Activated naive CD4-positive, alpha-beta T cell treated with anti-CD3 and anti-CD28 coated beads, Interleukin-2, amount 50 U/mL, for 24 hours (primary cell): ENCODE data around the gene TBC1D5.
"Not testable (repeated sequence)": the region's sequence is repeated elsewhere in the genome, so short reads cannot be mapped to it uniquely, and the experiment has no call there.

Experiments used
- H3K27ac Mint-ChIP-seq: one replicate; pipeline ENCODE4 v1.8.0; 2021; ENCODE audit warnings: mild to moderate bottlenecking, mixed read lengths
- H3K27me3 Mint-ChIP-seq: one replicate; pipeline ENCODE4 v1.8.0; 2021; ENCODE audit warnings: mixed read lengths
- H3K36me3 Mint-ChIP-seq: one replicate; pipeline ENCODE4 v1.8.0; 2021; ENCODE audit warnings: mixed read lengths
- H3K4me1 Mint-ChIP-seq: one replicate; pipeline ENCODE4 v1.8.0; 2021; ENCODE audit warnings: mixed read lengths
- H3K4me3 Mint-ChIP-seq: one replicate; pipeline ENCODE4 v1.8.0; 2021; ENCODE audit warnings: mild to moderate bottlenecking, mixed read lengths
- H3K9me3 Mint-ChIP-seq: one replicate; pipeline ENCODE4 v1.8.0; 2021; ENCODE audit warnings: mixed read lengths

TBC1D5 gene

GRCh38 chr3:17546500-17547255 lies 195.8 kb downstream of the TBC1D5 start:
- H3K27ac Mint-ChIP-seq = no peak overlapping the region
- H3K4me1 Mint-ChIP-seq = no peaks in the 10 kb centered on the region
- no peaks in the 10 kb centered on the region for H3K27me3 Mint-ChIP-seq
- H3K4me3 Mint-ChIP-seq = no peak overlapping the region
- H3K36me3 Mint-ChIP-seq = peaks cover 12% of the 10 kb centered on the region
- no peaks in the 10 kb centered on the region for H3K9me3 Mint-ChIP-seq

- Mint-ChIP-seq H3K4me3 (no peak overlapping the region), H3K27ac (no peak overlapping the region), H3K36me3 (peaks cover 17% of the 10 kb centered on the region), H3K27me3 (no peaks in the 10 kb centered on the region), H3K4me1 (no peaks in the 10 kb centered on the region), H3K9me3 (peaks cover 3% of the 10 kb centered on the region)
Observed at GRCh38 chr3:17544632-17545031, 197.8 kb downstream of the TBC1D5 start.

- Mint-ChIP-seq H3K36me3 (peaks cover 17% of the 10 kb centered on the region), H3K4me3 (no peak overlapping the region), H3K9me3 (peaks cover 3% of the 10 kb centered on the region), H3K27me3 (no peaks in the 10 kb centered on the region), H3K27ac (no peak overlapping the region), H3K4me1 (no peaks in the 10 kb centered on the region)
Observed at GRCh38 chr3:17542591-17542990, 199.8 kb downstream of the TBC1D5 start.

DNA sequence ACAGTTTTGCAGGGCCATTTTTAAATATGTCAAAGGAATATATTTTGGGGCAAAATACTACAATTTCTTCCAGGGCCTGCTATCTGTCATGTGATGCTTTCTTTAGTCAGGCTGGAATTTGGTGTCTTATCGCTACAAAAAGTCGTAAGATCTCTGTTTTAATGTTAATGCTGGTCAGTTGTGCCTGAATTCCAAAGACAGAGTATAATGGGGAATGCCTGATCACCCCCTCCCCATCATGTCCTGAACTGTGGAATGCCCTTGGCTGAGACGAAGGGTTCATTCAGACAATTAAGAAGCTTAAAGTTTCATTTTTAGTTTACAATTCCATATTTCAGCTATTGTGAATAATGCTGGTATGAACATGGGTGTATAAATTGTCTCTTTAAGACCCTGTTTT lies 203.0 kb downstream of the TBC1D5 start:
- Mint-ChIP-seq H3K36me3 (peaks cover 18% of the 10 kb centered on the region), H3K27ac (no peak overlapping the region), H3K9me3 (peaks cover 3% of the 10 kb centered on the region), H3K4me1 (no peaks in the 10 kb centered on the region), H3K27me3 (no peaks in the 10 kb centered on the region), H3K4me3 (no peak overlapping the region)

DNA sequence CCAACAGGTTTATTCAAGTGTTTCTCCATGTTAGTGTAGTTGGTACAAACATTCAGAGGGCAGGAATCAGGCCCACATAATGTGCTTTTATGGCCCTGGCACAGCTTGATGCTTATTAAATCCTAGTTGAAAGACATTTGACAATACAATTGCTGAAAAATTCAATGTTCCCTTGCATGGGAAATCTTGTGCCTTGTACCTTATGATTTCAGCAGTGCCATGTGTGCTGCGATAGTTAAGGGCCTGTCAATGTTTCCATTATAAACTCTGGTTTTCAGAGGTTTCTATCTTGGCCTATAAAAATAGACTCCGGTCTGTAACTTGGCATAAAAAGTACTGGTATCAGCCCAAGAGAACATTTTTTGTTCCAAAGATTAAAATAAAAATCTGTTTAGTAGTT lies 207.2 kb downstream of the TBC1D5 start:
- Mint-ChIP-seq H3K9me3 (no peaks in the 10 kb centered on the region), H3K4me3 (no peak overlapping the region), H3K4me1 (no peaks in the 10 kb centered on the region)

DNA sequence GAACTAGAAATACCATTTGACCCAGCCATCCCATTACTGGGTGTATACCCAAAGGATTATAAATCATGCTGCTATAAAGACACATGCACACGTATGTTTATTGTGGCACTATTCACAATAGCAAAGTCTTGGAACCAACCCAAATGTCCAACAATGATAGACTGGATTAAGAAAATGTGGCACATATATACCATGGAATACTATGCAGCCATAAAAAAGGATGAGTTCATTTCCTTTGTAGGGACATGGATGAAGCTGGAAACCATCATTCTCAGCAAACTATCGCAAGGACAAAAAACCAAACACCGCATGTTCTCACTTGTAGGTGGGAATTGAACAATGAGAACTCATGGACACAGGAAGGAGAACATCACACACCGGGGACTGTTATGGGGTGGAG lies 210.0 kb downstream of the TBC1D5 start:
- H3K27me3 Mint-ChIP-seq, H3K36me3 Mint-ChIP-seq, H3K9me3 Mint-ChIP-seq, H3K4me1 Mint-ChIP-seq, H3K4me3 Mint-ChIP-seq, H3K27ac Mint-ChIP-seq: not testable (repeated sequence)

More for the DNA sequence above, 207.2 kb downstream of the TBC1D5 start:
- no peak overlapping the region for H3K27ac Mint-ChIP-seq
- peaks cover 10% of the 10 kb centered on the region for H3K36me3 Mint-ChIP-seq
- H3K27me3 Mint-ChIP-seq = no peaks in the 10 kb centered on the region

DNA sequence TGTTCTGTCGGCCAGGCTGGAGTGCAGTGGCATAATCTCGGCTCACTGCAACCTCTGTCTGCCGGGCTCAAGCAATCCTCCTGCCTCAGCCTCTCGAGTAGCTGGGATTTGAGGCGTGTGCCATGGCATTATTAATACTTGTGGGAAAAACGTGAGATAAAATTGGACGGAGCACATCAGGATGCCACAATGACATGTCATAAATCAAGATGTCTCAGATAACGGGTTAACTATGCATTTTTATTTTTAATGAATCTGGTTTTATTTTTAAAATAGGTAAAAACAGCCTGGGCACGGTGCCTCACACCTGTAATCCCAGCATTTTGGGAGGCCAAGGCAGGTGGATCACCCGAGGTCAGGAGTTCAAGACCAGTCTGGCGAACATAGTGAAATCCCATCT lies 212.8 kb downstream of the TBC1D5 start:
- Mint-ChIP-seq H3K4me3 (no peak overlapping the region), H3K36me3 (peaks cover 13% of the 10 kb centered on the region), H3K27me3 (no peaks in the 10 kb centered on the region), H3K4me1 (peaks cover 3% of the 10 kb centered on the region), H3K27ac (no peak overlapping the region), H3K9me3 (no peaks in the 10 kb centered on the region)

GRCh38 chr3:17518189-17519059 lies 224.0 kb downstream of the TBC1D5 start:
- no peak overlapping the region for H3K27ac Mint-ChIP-seq
- no peaks in the 10 kb centered on the region for H3K27me3 Mint-ChIP-seq
- peaks cover 6% of the 10 kb centered on the region for H3K36me3 Mint-ChIP-seq
- H3K4me3 Mint-ChIP-seq = no peak overlapping the region
- no peaks in the 10 kb centered on the region for H3K9me3 Mint-ChIP-seq
- peaks cover 6% of the 10 kb centered on the region for H3K4me1 Mint-ChIP-seq

- Mint-ChIP-seq H3K4me3 (no peak overlapping the region), H3K9me3 (no peaks in the 10 kb centered on the region), H3K27ac (no peak overlapping the region), H3K27me3 (no peaks in the 10 kb centered on the region), H3K36me3 (peaks cover 4% of the 10 kb centered on the region), H3K4me1 (peaks cover 6% of the 10 kb centered on the region)
Observed at GRCh38 chr3:17515445-17516234, 226.8 kb downstream of the TBC1D5 start.

- Mint-ChIP-seq H3K36me3 (peaks cover 1% of the 10 kb centered on the region), H3K27me3 (no peaks in the 10 kb centered on the region), H3K9me3 (no peaks in the 10 kb centered on the region), H3K27ac (no peak overlapping the region), H3K4me1 (peaks cover 3% of the 10 kb centered on the region), H3K4me3 (no peak overlapping the region)
Observed at GRCh38 chr3:17514597-17514996, 227.8 kb downstream of the TBC1D5 start.

DNA sequence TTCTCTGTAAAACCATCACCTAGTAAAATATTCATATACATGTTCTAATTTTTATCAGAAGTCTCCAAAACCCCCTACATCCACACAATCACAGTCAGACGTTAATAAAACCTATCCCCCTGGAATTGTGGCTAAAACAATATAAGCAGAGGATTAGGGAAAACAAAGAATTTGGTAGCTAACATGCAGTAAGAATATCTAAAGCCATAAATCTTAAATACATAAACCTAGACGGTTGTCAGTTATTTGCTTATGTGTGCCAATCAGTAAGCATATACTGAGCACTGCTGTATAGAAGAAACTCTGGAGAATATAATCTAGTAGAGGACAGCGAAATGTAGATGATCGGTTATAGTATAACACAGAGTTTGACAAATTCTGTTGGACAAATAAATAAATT lies 232.2 kb downstream of the TBC1D5 start:
- Mint-ChIP-seq H3K27me3 (no peaks in the 10 kb centered on the region), H3K4me1 (no peaks in the 10 kb centered on the region), H3K4me3 (no peak overlapping the region), H3K36me3 (peaks cover 4% of the 10 kb centered on the region), H3K27ac (no peak overlapping the region), H3K9me3 (no peaks in the 10 kb centered on the region)

DNA sequence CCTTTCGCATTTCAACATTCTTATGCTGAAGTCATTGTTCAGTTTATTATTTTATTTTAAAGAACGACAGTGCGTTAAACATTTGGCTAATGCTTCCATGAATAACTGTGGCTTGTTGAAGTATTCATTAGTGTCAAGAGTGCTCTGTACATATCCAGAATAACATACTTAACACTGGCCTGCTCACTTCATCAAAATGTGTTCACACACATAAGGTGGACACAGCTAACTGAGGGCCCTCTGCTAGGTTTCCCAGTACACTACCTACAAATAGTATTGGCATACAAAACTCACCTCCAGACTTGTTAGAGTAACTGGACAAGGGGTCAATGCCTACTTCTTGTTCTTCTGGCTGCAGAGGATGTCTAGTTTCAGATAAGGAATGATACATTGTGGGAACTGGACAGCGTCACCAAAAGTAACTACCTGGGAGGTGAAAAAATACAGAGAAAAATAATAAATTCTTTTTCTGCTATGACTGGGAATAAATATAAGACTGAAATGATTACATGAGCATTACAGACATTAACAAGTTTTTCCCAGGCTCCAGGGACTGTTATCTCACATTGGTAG lies 234.2 kb downstream of the TBC1D5 start:
- Mint-ChIP-seq H3K27me3 (no peaks in the 10 kb centered on the region), H3K27ac (no peak overlapping the region), H3K36me3 (peaks cover 8% of the 10 kb centered on the region), H3K4me3 (no peak overlapping the region), H3K9me3 (no peaks in the 10 kb centered on the region), H3K4me1 (no peaks in the 10 kb centered on the region)

DNA sequence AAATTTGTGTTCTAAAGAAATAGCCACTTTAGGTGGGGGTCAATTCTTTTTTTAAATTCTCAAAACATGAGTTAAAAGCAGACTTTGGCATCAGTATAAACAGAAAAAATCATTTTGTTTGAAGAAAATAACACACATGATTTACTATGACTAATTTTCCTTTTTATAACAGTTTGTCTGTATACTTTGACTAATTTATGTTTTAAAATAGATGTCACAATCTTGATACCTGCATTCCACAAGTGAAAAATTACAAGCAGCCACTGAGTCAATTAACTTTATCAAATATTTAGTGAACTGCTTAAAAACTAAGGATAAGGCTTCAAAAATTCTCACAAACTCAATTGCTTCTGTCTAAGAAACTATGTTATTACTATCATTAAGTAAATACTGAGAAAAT lies 235.0 kb downstream of the TBC1D5 start:
- no peaks in the 10 kb centered on the region for H3K4me1 Mint-ChIP-seq
- H3K27ac Mint-ChIP-seq = no peak overlapping the region
- H3K4me3 Mint-ChIP-seq = no peak overlapping the region
- peaks cover 8% of the 10 kb centered on the region for H3K36me3 Mint-ChIP-seq
- H3K9me3 Mint-ChIP-seq = no peaks in the 10 kb centered on the region
- no peaks in the 10 kb centered on the region for H3K27me3 Mint-ChIP-seq

GRCh38 chr3:17505856-17506255 lies 236.6 kb downstream of the TBC1D5 start:
- Mint-ChIP-seq H3K27ac (no peak overlapping the region), H3K4me3 (no peak overlapping the region), H3K4me1 (no peaks in the 10 kb centered on the region)

DNA sequence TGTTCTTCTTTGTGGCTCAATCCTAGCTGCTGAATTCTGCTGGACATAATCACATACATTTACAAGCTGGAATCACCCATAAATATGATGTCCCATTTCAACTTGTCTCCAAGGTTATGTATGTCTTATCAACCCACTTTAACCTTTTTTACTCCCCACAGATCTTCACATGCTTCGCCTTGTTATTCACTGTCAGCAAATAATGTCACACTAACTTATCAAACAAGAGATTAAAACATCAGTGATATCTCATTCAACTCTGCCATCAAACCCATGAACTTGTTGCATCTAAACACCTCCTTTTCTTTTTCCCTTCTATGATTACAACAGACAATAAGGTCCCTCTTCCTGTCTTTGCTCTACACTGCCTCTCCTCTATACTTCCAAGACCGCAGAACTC lies 240.7 kb downstream of the TBC1D5 start:
- H3K27me3 Mint-ChIP-seq = no peaks in the 10 kb centered on the region
- H3K9me3 Mint-ChIP-seq = no peaks in the 10 kb centered on the region
- peaks cover 13% of the 10 kb centered on the region for H3K36me3 Mint-ChIP-seq
- H3K4me3 Mint-ChIP-seq = no peak overlapping the region
- no peak overlapping the region for H3K27ac Mint-ChIP-seq
- H3K4me1 Mint-ChIP-seq = no peaks in the 10 kb centered on the region

More at GRCh38 chr3:17505856-17506255, 236.6 kb downstream of the TBC1D5 start:
- Mint-ChIP-seq H3K9me3 (no peaks in the 10 kb centered on the region), H3K36me3 (peaks cover 8% of the 10 kb centered on the region), H3K27me3 (no peaks in the 10 kb centered on the region)
